ENCODE measurements around the gene RADIL.

DNA sequence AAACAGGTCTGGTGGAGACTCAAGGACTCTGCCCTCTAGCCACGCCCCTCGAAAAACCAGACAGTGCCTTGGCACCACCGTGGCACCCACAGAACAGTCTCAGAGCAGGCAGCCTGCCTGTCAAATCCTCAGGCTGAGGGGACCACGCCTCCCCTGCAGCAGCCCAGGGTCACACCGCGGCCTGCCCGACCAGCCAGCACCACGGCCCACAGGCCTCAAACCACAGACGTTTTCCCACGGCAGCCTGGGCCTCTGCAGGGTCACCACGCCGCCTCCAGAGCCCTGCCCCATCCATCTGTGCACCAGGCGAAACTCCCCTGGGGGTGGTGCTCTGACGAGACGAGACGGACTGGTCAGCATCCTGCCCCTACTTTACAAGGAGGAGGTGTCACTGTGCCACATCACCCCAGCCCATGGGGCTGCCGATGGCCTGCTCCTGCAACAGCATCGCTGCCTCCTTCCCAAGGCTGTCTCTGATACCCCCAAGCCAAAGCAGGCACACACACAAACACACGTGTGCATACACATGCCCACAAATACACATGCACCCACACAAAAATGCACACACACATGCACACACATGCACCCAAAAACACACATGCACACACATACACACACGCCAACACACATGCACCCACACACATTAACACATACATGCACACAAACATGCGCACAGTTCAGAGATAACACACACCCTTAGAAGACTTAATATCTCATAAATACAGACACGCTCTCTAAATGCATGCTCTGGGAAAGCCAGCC lies 46.3 kb downstream of the RADIL start:
- TF ChIP-seq, protein P1, sequence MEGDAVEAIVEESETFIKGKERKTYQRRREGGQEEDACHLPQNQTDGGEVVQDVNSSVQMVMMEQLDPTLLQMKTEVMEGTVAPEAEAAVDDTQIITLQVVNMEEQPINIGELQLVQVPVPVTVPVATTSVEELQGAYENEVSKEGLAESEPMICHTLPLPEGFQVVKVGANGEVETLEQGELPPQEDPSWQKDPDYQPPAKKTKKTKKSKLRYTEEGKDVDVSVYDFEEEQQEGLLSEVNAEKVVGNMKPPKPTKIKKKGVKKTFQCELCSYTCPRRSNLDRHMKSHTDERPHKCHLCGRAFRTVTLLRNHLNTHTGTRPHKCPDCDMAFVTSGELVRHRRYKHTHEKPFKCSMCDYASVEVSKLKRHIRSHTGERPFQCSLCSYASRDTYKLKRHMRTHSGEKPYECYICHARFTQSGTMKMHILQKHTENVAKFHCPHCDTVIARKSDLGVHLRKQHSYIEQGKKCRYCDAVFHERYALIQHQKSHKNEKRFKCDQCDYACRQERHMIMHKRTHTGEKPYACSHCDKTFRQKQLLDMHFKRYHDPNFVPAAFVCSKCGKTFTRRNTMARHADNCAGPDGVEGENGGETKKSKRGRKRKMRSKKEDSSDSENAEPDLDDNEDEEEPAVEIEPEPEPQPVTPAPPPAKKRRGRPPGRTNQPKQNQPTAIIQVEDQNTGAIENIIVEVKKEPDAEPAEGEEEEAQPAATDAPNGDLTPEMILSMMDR (IDR thresholded peaks at IDR 0.05; ENCODE audit: insufficient read depth, low read depth, low read length) = no peak
- TF ChIP-seq EZH2 (IDR thresholded peaks at IDR 0.05; ENCODE audit: insufficient read depth, low read length) = no peak
